Measurements from ENCODE around the gene TRIM58. TPM values are rescaled to one million over a fixed set of nuclear protein-coding genes. Genes with fewer than 3 reads are reported as not detected.

TRIM58 gene
- total RNA-seq, 6 experiments from 2014 or later: not detected

GRCh38 chr1:247829656-247830055 is 27.3 kb upstream of the TRIM58 start:
- TF ChIP-seq CTCF (IDR thresholded peaks at IDR 0.05): no peak
- peaks cover 23% of the 10 kb centered on the region; the same call in 1 of the 2 replicates for H3K9me3 Mint-ChIP-seq
- no peaks in the 10 kb centered on the region for H3K36me3 Mint-ChIP-seq (ENCODE audit: low read depth)
- DNase-seq: no peak
- peaks cover 14% of the 10 kb centered on the region; the same call in 1 of the 2 replicates for H3K4me1 Mint-ChIP-seq (ENCODE audit: low read depth)
- H3K27ac Mint-ChIP-seq: no peak overlapping the region
- no peaks in the 10 kb centered on the region for H3K27me3 Mint-ChIP-seq (ENCODE audit: insufficient read depth)
- no peak overlapping the region for H3K4me3 Mint-ChIP-seq

DNA sequence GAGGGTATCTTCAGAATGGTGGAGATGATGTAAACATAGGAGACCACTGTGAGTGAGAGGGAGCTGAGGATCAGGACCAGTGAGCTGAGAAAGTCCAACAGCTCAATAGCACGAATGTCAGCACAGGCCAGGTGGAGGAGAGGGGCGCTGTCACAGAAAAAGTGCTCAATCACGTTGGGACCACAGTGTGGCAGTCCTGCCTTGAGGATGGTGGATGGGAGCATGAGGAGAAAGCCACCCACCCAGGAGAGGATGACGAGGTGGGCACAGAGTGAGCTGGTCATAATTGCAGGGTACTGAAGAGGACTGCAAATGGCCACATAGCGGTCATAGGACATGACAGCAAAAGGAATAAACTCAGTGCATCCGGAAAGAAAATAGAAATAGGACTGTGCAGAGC is 23.4 kb upstream of the TRIM58 start:
- no peak for DNase-seq
- no peaks in the 10 kb centered on the region for H3K36me3 Mint-ChIP-seq (ENCODE audit: low read depth)
- H3K9me3 Mint-ChIP-seq: peaks cover 34% of the 10 kb centered on the region; the same call in 1 of the 2 replicates
- H3K4me1 Mint-ChIP-seq (ENCODE audit: low read depth): peaks cover 14% of the 10 kb centered on the region; the same call in 1 of the 2 replicates
- no peaks in the 10 kb centered on the region for H3K27me3 Mint-ChIP-seq (ENCODE audit: insufficient read depth)
- no peak overlapping the region; the same call in 1 of the 2 replicates for H3K4me3 Mint-ChIP-seq
- TF ChIP-seq CTCF (IDR thresholded peaks at IDR 0.05): no peak
- no peak overlapping the region for H3K27ac Mint-ChIP-seq

GRCh38 chr1:247840818-247841217 is 16.2 kb upstream of the TRIM58 start:
- H3K36me3 Mint-ChIP-seq (ENCODE audit: low read depth): no peaks in the 10 kb centered on the region; the same call in 1 of the 2 replicates
- no peaks in the 10 kb centered on the region for H3K27me3 Mint-ChIP-seq (ENCODE audit: insufficient read depth)
- no peak for TF ChIP-seq CTCF (IDR thresholded peaks at IDR 0.05)
- no peak overlapping the region for H3K4me3 Mint-ChIP-seq
- no peaks in the 10 kb centered on the region; the same call in 1 of the 2 replicates for H3K4me1 Mint-ChIP-seq (ENCODE audit: low read depth)
- H3K9me3 Mint-ChIP-seq: peaks cover 38% of the 10 kb centered on the region; the same call in 1 of the 2 replicates
- no peak for DNase-seq
- no peak overlapping the region for H3K27ac Mint-ChIP-seq

- no peak for TF ChIP-seq CTCF (IDR thresholded peaks at IDR 0.05)
- H3K4me1 Mint-ChIP-seq (ENCODE audit: low read depth): no peaks in the 10 kb centered on the region; the same call in 1 of the 2 replicates
- H3K27ac Mint-ChIP-seq: no peak within 1 kb of the TSS
- peaks cover 31% of the 10 kb centered on the region; the same call in 1 of the 2 replicates for H3K9me3 Mint-ChIP-seq
- H3K36me3 Mint-ChIP-seq (ENCODE audit: low read depth): no peaks in the 10 kb centered on the region; the same call in 1 of the 2 replicates
- no peak within 1 kb of the TSS for H3K4me3 Mint-ChIP-seq
- no peaks in the 10 kb centered on the region for H3K27me3 Mint-ChIP-seq (ENCODE audit: insufficient read depth)
- DNase-seq: no peak
Measured at GRCh38 chr1:247841796-247842195, 15.2 kb upstream of the TRIM58 start, which contains the start of gene OR11L1. Gene OR11L1 (minus strand): TSS chr1:247841896. CDS start chr1:247841896, 0 bp downstream.

GRCh38 chr1:247843411-247843810 is 13.6 kb upstream of the TRIM58 start:
- no peak for TF ChIP-seq CTCF (IDR thresholded peaks at IDR 0.05)
- H3K4me3 Mint-ChIP-seq: no peak overlapping the region
- H3K9me3 Mint-ChIP-seq: peaks cover 23% of the 10 kb centered on the region
- no peak for DNase-seq
- no peaks in the 10 kb centered on the region; the same call in 1 of the 2 replicates for H3K36me3 Mint-ChIP-seq (ENCODE audit: low read depth)
- no peak overlapping the region for H3K27ac Mint-ChIP-seq
- no peaks in the 10 kb centered on the region for H3K27me3 Mint-ChIP-seq (ENCODE audit: insufficient read depth)
- no peaks in the 10 kb centered on the region; the same call in 1 of the 2 replicates for H3K4me1 Mint-ChIP-seq (ENCODE audit: low read depth)
